ENCODE measurements around the gene SEC11C. TPM values are rescaled to one million over a fixed set of nuclear protein-coding genes. Genes with fewer than 3 reads are reported as not detected.

The SEC11C gene
- total RNA-seq, 2 donors from 2014 or later = 50.8 to 88.2 TPM

DNA sequence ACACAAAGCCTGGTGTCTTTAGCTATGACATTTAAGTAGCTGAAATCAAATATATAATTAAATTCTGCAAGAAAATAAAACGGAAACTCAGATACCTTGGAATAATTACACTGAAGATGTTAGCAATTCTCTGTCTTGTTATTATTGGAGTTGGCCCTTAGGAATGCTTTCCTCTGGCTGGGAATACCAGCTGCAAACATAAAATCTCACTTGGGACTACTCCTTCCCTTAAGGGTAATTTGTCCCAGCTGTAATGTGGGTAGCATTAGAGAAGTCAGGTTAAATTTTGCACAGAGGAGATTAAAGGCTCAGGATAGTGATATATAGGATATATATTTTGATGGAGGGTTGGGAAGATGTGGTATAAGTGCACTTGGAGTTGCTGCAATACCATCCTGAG, 43.0 kb downstream of the SEC11C start:
- H3K27ac ChIP-seq = no peak overlapping the region
- no peaks in the 10 kb centered on the region for H3K4me1 ChIP-seq
- DNase-seq = no peak
- no peak overlapping the region for H3K4me3 ChIP-seq
- TF ChIP-seq CTCF (IDR thresholded peaks at IDR 0.05) = no peak
- H3K27me3 ChIP-seq = no peaks in the 10 kb centered on the region
- no peaks in the 10 kb centered on the region for H3K9me3 ChIP-seq
- no peaks in the 10 kb centered on the region for H3K36me3 ChIP-seq
- no peak overlapping the region for H3K9ac ChIP-seq (ENCODE audit: low read depth in 2 of 2, low read length in 2 of 2)
- intact Hi-C loops (cut with DNase I) = no loop called here

GRCh38 chr18:59189008-59189407, 49.3 kb downstream of the SEC11C start:
- Histone ChIP-seq H3K4me3 (no peak overlapping the region), H3K36me3 (no peaks in the 10 kb centered on the region), H3K9me3 (no peaks in the 10 kb centered on the region), H3K27me3 (no peaks in the 10 kb centered on the region), H3K27ac (no peak overlapping the region), H3K4me1 (no peaks in the 10 kb centered on the region), H3K9ac (ENCODE audit: low read depth in 2 of 2, low read length in 2 of 2) (no peak overlapping the region)
- intact Hi-C loops (cut with DNase I) = no loop called here
- no peak for TF ChIP-seq CTCF (IDR thresholded peaks at IDR 0.05)
- DNase-seq = no peak

GRCh38 chr18:59189746-59190145, 50.1 kb downstream of the SEC11C start:
- Histone ChIP-seq H3K4me1 (no peaks in the 10 kb centered on the region), H3K9ac (ENCODE audit: low read depth in 2 of 2, low read length in 2 of 2) (no peak overlapping the region), H3K27ac (no peak overlapping the region), H3K4me3 (no peak overlapping the region), H3K36me3 (no peaks in the 10 kb centered on the region), H3K27me3 (no peaks in the 10 kb centered on the region), H3K9me3 (no peaks in the 10 kb centered on the region)
- DNase-seq = no peak
- TF ChIP-seq CTCF (IDR thresholded peaks at IDR 0.05) = no peak
- intact Hi-C loops (cut with DNase I) = no loop called here

DNA sequence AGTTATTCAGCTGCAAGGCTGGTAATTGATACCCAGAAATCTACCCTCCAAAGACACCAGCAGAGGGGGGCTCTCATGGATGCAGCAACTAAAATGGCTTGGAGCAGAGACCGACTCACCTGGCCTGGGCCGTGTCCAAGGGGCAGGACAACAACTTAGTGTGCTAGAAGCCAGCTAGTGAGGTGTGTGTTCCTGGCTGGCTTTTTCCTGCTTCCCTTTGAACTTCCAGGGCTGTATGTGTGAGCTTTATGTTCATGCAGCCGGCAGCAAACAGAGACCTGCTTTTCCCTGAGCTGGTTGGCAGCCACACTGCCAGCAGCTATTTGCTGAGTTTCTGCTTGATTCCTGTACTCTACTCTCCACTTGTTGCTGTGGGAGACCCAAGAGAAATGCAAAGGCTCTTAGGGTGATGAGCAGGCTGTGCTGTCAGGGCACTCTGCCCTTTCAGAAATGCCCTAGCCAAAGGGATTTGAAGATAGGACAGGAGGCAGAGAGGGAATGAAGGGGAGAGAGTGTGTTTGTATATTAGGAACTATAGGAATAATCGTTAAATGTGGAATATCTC, 56.6 kb downstream of the SEC11C start:
- Histone ChIP-seq H3K9me3 (no peaks in the 10 kb centered on the region), H3K27me3 (no peaks in the 10 kb centered on the region), H3K4me3 (no peak overlapping the region), H3K27ac (no peak overlapping the region), H3K36me3 (no peaks in the 10 kb centered on the region), H3K9ac (ENCODE audit: low read depth in 2 of 2, low read length in 2 of 2) (no peak overlapping the region), H3K4me1 (no peaks in the 10 kb centered on the region)
- intact Hi-C loops (cut with DNase I) = no loop called here
- no peak for TF ChIP-seq CTCF (IDR thresholded peaks at IDR 0.05)
- no peak for DNase-seq

DNA sequence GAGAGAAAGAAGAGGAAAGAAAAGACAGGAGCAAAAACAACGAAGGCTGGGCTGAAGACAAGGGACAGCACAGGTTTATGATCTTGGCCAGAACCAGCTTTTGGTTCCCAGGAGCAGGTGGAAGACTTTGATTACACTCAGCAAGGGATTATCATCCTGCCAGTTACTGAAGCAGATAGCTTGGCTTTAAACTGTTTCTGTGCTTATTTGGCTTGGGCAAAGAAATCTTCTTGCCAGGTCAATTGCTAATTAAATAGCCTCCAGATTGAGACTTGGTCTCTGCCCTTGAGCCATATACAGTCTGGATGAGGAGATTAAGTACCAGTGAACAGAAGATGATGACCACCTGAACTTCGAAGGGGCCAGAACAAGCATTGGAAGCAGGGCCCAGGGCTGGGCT, 58.0 kb downstream of the SEC11C start:
- Histone ChIP-seq H3K4me1 (no peaks in the 10 kb centered on the region), H3K9me3 (no peaks in the 10 kb centered on the region), H3K27me3 (no peaks in the 10 kb centered on the region), H3K9ac (ENCODE audit: low read depth in 2 of 2, low read length in 2 of 2) (no peak overlapping the region), H3K4me3 (no peak overlapping the region), H3K36me3 (no peaks in the 10 kb centered on the region), H3K27ac (no peak overlapping the region)
- no peak for TF ChIP-seq CTCF (IDR thresholded peaks at IDR 0.05)
- no peak for DNase-seq
- intact Hi-C loops (cut with DNase I) = no loop called here
